ENCODE data around the gene UGCG.
"Not testable (repeated sequence)": the region's sequence is repeated elsewhere in the genome, so short reads cannot be mapped to it uniquely, and the experiment has no call there.

UGCG gene

DNA sequence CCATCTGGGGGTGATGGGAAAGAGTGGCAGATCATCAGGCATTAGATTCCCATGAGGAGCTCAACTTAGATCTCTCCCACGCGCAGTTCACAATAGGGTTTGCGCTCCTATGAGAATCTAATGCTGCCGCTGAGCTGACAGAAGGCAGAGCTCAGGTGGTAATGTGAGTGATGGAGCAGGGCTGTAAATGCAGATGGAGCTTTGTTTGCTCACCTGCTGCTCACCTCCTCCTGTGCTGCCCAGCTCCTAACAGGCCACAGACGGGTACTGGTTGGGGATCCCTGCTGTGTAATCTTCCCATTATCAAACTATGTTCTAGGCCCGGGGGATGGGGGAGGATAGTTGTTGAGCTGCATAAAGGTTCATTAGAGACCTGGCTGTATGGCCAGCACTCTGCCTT, 58.4 kb downstream of the UGCG start:
- no peak for DNase-seq (ENCODE audit: low read depth)

DNA sequence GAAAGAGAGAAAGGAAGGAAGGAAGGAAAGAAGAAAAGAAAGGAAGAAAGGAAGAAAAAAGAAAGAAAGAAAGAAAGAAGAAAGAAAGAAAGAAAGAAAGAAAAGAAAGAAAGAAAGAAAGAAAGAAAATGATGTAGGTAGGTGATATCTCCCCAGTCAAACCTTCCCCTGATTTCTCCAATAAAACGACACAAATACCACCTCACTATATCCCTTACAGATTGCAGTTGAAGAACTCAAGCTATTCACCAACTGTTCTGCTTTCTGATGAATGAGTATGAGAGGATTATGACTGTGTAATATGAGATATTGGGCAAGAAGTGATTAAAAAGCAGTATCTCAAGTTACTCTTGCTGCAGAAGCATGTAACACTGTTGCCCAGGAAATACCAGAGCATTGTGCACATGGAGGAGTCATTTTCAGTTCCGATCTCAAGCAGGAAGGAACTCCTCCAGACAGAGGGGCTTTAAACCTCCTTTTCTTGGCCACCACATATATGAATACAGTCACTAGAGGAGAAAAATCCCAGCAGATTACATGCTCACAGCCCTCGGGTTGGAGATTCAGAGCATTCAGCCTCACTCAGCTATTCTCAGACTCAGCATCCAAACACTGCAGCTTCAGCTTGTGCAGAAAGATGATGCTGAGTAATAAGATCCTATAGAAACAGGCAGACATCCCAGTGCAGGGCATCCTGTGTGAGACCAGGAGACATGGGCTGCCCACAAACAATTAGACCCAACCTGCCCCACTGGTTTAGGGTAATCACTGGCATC, 61.4 kb downstream of the UGCG start:
- no peak for DNase-seq (ENCODE audit: low read depth)

DNA sequence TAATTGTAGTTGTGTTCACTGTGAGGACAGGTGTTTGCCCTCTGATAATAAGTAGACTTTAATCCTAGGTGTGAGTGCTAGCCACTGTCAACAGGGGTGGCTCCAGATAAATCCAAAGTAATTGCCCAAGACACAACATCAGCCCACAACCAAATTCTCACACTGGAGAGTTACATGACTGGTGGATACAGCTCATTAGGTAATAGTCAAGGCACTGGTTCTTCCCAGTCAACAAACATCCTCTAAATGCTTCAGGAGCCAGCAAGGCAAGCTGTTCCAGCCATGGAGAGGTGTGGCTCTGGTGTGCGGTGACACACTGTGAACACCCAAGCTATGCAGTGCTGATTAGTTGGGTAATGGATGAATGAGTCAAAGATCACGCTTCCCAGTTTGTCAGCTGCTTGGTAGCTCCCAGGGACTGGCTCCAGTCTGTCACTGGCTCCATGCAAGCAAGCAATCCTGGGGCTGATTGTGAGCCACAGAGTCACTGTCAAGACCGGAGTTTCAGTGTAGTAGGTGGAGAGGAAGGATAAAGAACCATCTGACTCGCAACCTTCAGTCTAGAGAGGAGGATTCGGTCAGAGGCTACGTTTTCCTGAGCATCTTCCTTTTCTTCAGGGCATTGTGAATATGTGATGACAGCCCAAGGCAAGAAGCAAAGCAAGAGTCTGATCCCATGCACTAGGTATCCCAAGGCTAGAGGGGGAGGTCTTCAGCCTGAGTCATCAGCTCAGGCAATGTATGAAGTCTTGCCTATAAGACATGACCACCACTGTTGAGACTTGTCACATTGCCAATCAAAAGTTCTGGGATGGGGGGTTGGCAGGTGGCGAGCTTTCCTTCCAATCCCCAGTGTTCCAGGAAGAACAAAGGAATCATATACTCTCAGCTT, 63.1 kb downstream of the UGCG start:
- DNase-seq (ENCODE audit: low read depth) = no peak

DNA sequence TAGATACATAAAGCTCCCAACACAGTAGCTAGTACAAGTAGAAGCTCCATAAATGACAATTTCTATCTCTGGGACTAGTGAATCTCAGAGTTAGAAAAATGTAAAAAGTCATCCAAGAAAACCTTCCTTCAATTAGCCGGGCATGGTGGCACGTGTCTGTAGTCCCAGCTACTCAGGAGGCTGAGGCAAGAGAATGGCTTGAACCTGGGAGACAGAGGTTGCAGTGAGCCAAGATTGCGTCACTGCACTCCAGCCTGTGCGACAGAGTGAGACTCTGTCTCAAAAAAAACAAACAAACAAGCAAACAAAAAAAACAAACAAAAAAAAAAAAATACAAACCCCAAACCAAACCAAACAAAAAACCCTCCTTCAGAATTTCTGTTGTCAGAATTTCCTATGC, 63.9 kb downstream of the UGCG start:
- not testable (repeated sequence) for DNase-seq (ENCODE audit: low read depth)

DNA sequence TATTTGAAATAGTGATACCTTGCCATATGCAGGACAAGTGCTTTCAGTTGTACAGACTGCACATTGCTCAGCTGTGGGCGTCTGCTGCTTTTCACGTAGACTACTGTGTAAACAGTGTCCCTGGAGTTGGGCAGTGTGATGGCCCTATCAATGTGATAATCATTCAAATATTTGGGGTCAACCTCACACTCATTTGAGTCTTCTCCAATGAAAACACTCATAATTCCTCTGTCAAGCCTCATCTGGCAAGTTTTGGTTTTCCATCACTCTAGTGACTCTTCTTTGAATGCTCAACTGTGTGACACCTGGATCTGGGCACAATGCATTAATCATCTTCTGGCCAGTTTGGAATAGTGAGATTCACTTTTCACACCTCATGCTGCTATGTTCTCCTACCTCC, 64.4 kb downstream of the UGCG start:
- no peak for DNase-seq (ENCODE audit: low read depth)

DNA sequence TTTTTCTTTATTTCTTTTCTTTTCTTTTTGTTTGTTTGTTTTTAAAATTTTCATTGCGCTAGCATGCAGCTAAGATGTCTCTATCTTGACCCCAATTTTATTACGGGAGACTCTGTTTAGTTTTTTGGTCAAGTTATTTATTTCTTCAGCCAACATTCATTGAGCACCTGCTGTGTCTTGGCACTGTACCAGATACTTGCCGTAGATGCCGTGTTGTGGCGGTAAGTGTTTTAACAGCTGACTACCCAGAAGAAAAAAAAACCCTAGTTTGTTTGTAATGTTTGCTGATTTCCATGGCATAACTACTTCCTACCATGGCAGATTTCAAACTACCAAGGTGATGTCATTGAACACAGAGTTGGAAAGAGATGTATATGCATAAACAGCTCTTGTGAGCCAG, 65.0 kb downstream of the UGCG start:
- no peak for DNase-seq (ENCODE audit: low read depth)

DNA sequence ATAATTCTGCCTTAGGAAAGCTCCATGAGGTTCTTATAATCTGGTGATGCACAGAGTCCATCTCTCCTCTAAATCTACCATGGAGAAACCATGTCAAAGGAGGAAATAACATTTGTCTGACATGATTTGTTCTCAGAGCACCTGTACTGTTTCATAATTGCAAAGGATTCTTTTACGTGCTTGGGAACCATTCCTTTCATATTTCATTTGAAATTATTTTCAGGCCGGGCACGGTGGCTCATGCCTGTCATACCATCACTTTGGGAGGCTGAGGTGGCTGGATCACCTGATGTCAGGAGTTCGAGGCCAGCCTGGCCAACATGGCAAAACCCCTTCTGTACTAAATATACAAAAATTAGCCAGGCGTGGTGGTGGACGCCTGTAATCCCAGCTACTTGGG, 65.4 kb downstream of the UGCG start:
- no peak for DNase-seq (ENCODE audit: low read depth)

DNA sequence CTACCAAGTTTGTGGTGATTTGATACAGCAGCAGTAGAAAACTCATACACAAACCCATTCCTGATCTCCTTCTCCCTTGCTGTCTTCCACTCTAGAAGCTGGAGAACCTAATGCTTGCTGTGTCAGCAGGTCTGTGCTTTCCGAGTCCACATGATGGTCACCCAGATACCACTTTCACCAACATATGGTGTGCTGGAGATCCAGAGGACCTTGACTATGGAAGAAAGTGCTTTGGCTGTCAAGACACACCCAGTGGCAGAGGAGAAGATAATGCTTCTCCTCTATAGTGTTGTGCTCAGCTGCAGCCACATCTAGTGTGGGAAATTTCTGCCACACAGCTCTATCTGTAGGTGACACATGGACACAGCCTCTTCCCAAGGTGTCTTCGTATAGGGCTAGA, 67.4 kb downstream of the UGCG start:
- no peak for DNase-seq (ENCODE audit: low read depth)

DNA sequence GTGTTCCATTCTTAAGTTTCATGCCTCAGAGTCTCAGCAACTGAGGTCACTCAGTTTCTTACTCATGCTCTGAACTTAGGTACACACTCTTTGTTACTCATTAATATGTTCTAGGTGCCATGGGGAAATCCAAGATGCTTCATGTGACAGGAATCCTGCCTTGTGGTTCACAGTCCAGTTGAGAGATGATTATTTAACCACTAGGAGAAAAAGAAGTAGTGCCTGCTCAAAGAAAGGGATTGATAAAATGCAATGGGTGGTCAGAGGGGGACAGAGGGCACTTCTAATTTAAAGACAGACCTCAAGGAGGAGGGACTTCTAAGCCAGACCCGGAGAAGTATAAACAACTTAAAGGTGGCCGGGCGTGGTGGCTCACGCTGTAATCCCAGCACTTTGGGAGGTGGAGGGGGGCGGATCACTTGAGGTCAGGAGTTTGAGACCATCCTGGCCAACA, 69.0 kb downstream of the UGCG start:
- DNase-seq (ENCODE audit: low read depth) = no peak

DNA sequence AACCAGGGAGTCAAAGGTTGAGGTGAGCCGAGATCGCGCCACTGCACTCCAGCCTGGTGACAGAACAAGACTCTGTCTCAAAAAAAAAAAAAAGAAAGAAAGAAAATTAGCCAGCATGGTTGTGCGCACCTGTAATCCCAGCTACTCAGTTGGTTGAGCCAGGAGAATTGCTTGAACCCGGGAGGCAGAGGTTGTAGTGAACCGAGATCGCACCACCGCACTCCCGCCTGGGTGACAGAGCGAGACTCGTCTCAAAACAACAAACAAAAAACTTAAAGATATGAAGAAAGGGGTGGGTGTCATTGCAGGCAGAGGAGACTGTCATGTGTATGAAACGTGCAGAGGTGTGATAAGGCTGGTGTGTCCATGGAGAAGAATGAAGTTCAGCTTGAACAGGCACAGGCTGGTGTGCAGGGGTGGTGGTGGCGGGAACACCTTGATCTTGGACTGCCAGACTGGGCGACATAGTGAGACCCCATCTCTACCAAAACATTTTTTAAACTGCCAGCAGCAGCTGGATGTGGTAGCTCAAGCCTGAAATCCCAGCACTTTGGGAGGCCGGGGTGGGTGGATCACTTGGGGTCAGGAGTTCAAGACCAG, 69.6 kb downstream of the UGCG start:
- DNase-seq (ENCODE audit: low read depth) = no peak

DNA sequence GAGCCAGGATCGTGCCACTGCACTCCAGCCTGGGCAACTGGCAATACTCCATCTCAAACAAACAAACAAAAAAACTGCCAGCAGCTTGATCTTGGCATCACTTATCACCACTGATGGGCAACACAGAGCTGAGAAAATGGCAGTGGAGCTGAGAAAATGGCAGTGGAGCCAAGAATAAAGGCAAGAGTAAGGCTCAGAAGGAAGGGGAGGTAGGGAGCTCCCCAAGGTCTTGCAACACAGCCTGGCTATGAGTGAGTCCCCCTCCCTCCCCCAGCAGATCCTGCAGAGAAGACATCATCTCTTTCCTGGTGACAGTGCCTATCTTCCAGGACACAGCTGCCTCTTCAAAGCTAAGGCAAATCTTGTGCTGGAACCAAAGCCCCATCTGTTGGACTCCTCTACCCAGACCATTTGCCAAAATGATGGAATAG, 70.3 kb downstream of the UGCG start:
- DNase-seq (ENCODE audit: low read depth) = no peak

DNA sequence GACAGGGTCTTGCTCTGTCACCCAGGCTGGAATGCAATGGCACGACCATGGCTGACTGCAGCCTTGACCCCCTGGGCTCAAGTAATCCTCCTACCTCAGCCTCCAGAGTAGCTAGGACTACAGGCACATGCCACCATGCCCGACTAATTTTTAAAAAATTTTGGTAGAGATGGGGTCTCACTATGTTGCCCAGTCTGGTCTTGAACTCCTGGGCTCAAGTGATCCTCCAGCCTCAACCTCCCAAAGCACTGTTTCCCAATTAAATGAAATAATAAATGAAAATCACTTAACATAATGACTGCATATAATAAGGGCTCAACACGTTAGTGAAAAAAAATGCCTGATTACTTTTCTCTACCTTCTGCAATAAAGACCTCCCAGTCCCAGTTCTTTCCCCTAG, 71.0 kb downstream of the UGCG start:
- no peak for DNase-seq (ENCODE audit: low read depth)

DNA sequence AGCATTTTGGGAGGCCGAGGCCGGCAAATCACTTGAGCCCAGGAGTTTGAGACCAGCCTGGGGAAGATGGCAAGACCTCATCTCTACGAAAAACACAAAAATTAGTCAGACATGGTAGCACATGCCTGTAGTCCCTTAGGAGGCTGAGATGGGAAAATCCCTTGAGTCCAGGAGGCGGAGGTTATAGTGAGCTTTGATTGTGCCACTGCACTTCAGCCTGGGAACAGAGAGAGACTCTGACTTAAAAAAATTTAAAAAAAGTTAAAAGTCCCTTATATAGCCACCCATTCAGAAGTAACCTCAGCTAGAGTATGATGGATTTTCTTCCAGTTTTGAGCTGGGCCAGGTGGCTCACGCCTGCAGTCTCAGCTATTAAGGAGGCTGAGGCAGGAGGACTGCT, 72.4 kb downstream of the UGCG start:
- DNase-seq (ENCODE audit: low read depth) = no peak

DNA sequence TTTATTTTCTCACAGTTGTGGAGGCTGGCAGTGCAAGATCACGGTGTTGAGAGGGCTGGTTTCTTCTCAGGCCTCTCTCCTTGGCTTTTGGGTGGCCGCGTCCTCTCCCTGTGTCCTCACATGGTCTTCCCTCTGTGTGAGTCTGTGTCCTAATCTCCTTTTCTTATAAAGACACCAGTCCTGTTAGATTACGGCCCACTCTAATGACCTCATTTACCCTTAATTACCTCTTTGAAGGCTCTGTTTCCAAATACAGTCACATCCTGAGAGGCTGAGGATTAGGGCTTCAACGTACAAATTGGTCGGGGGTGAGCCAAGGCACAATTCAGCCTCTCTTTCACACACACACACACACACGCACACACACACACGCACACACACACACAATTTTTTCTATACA, 73.0 kb downstream of the UGCG start:
- DNase-seq (ENCODE audit: low read depth) = no peak

DNA sequence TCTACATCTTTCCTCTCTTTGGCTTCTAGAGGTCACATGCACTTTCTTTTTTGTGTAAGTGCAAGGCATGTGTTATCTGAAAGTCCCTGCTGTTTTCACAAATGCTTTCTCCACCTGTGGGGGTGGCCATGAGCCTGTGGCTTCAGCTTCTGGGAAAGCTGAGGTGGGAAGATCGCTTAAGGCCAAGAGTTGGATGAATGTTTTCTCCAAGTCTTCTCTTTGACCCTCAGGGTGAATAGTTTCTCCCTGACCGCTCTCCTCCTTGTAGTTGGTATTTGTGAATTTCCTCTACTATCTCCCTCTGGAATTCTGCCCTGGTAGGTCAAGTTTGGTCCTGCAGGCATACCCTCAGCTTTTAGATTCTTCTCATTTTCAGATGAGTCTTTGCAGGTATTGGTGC, 74.2 kb downstream of the UGCG start:
- no peak for DNase-seq (ENCODE audit: low read depth)

DNA sequence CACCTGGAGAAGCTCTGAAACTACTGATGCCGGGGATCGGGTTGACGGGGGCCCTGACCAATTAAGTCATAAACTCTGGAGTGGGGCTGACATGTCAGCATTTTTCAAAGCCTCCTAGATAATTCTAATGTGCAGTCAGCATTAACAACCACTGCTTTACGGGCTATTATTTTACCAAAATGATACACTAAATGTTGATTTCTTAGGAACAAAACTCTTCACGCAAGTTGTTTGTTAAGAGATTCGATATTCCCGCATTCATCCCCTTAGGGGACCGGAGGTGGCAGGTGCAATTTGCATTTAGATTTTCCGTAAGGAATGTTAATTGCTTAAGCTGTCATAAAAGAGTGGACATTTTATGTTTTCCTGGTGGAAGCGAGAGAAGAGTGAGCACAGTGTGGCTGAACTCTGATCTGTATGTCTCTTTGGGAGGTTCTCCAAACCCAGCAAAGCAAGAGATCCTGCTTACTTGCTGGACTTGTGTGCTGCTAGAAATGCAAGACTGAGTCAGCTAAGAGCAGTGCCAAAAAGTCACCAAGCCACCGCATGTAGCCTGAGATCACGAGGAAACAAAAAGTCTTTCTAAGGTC, 77.6 kb downstream of the UGCG start:
- no peak for DNase-seq (ENCODE audit: low read depth)

DNA sequence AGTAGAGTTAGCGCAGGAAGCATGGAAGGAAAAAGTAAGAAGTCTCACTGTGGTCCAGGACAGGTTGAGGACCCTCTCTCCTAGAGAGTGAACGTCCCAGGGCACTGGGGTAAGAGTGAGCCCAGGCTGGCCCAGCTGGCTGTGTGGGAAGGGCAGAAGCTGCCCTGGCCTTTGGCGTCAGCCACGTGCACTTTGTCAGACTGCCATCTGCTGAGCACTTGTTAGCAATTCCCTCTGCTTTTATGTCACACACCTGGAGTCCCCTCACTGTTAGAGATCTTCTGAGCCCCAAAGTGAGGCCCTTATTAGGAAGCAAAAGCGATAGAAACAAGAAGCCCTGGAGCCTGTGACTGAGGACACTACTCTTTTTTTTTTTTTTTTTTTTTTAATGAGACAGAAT, 79.1 kb downstream of the UGCG start:
- DNase-seq (ENCODE audit: low read depth) = no peak

DNA sequence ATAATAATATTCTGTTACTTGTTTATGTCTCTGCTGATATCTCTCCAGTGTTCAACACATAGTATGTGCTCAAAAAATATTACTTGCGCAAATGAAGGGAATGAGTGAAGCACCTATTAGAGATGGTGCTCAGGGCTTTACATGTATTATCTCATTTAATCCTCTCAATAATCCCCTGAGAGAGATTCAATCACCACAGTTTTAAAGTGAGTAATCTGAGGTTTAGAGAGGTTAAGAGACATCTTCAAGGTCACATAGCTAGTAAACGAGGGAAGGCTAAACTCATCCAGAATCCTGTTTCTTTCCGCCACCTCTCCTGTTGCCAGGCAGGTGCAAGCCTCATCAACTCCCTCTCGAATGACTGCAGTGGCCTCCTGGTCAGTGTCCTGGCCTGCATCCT, 82.0 kb downstream of the UGCG start:
- no peak for DNase-seq (ENCODE audit: low read depth)

DNA sequence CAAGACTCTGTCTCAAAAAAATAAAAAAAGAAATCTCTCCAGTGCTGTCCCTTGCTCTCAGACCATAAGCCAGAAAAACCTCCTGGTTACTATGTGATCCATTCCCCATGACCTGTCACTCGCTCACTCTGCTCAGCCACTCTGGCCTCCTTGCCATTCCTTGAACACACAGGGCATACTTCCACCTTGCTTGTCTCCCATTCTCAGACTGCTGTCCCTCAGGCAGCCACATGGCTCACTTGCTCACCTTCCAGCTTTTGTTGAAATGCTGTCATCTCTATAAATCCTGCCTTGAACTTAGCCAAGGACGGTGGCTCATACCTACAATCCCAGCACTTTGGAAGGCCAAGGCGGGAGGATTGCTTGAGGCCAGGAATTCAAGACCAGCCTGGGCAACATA, 82.9 kb downstream of the UGCG start:
- no peak for DNase-seq (ENCODE audit: low read depth)

DNA sequence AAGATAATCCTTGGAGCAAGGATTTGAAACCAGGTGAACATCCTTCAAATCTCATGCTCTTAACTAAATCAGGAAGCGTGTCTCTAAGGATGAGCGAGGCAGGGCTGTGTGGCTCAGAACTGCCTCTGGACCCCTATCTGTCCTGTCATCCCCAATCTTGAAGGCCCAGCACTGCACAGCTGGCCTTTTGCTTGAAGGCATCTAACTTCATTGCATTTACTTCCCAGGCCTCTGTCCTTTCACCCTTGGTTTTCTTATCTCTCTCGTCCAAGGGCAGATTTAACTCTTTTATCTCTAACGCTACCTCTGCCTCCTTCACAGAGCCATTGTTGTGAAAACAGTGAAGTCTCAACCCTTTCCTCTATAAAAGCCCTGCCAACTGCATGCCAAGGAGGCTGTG, 83.8 kb downstream of the UGCG start:
- no peak for DNase-seq (ENCODE audit: low read depth)

DNA sequence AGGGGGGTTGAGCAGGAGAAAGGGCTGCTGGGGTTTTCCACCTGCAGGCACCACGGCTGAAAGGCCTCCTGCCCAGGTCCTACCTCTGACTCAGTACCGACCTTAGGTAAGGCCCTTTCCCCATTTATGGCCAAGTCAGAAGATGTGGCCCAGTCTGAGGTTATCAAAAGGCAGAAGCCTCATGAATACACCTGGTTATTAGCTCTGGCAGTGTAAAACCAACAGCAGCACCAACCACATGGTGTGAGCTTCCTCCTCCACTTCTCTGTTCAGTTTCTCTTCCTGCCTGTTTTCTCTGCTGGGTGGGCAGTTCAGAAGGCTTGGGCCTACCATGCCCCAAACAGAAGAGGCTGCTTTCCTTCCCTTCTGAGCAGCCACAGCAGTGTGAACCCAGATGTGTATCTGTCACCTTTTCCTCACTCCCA, 86.9 kb downstream of the UGCG start:
- DNase-seq (ENCODE audit: low read depth) = no peak

DNA sequence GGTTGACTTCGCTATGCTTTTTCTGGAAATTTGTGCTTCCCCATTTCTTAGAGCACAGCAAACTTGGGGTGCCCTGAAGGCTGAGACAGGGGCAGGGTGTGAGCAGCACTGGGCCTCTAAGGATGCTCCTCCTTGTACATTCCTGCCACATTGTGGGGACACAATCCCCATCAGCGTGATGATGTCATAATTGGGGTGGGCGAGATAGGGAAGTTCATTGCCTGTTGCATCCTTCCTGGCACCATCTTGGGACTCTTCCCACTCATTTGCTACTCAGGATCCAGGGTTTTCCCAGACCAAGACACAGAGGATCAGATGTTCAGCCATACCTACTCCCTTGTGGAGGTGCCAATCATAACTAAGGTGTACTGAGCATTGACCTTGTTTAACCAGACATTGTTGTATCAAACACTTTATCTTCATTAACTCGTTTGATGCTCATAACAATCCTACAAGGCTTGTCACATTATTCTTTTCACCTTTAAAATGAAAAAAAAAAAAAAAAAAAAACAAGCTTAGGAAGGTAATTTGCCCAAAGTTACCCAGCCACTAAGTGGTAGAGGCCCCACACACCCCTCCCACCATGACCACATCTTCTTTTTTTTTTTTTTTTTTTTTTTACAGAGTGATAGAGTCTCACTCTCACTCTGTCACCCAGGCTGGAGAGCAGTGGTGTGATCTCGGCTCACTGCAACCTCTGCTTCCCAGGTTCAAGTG, 87.6 kb downstream of the UGCG start:
- no peak for DNase-seq (ENCODE audit: low read depth)

Measured in stimulated activated CD8-positive, alpha-beta memory T cell treated with anti-CD3 and anti-CD28 coated beads, Interleukin-4, amount 100 ng/mL, for 24 hours (primary cell).